ENCODE results near the gene PPP1R37. TPM values are rescaled to one million over a fixed set of nuclear protein-coding genes. Genes with fewer than 3 reads are reported as not detected.
A peak's percentile ranks its signal among the peaks of the same experiment; 100 is the strongest.

Gene PPP1R37
- total RNA-seq, 2 experiments from 2014 or later = 13.3 to 15.3 TPM

GRCh38 chr19:45078390-45079062 is 14.5 kb upstream of the PPP1R37 start:
- Mint-ChIP-seq H3K36me3 (peaks cover 27% of the 10 kb centered on the region), H3K4me3 (peak overlapping the region; percentile 96), H3K9me3 (no peaks in the 10 kb centered on the region), H3K27me3 (no peaks in the 10 kb centered on the region), H3K27ac (peak overlapping the region; percentile 48), H3K4me1 (peaks cover 36% of the 10 kb centered on the region)
- no peak for DNase-seq

GRCh38 chr19:45079063-45079910 is 13.7 kb upstream of the PPP1R37 start, which contains the start of gene GEMIN7:
Gene GEMIN7, plus strand, starts transcription at chr19:45079260. Its CDS starts 10,855 bp downstream, at chr19:45090115.
- peaks cover 36% of the 10 kb centered on the region for H3K4me1 Mint-ChIP-seq

GRCh38 chr19:45079911-45080370 is 13.0 kb upstream of the PPP1R37 start:
- H3K36me3 Mint-ChIP-seq = peaks cover 27% of the 10 kb centered on the region

More at GRCh38 chr19:45079063-45079910, 13.7 kb upstream of the PPP1R37 start, which contains the start of gene GEMIN7:
- peak within 1 kb of the TSS; percentile 89 for H3K27ac Mint-ChIP-seq
- no peaks in the 10 kb centered on the region for H3K9me3 Mint-ChIP-seq
- DNase-seq = peak; percentile 90
- H3K27me3 Mint-ChIP-seq = no peaks in the 10 kb centered on the region
- peak within 1 kb of the TSS; percentile 96 for H3K4me3 Mint-ChIP-seq
- peaks cover 27% of the 10 kb centered on the region for H3K36me3 Mint-ChIP-seq

GRCh38 chr19:45082170-45082569 is 10.8 kb upstream of the PPP1R37 start:
- DNase-seq = no peak
- Mint-ChIP-seq H3K36me3 (peaks cover 37% of the 10 kb centered on the region), H3K4me1 (peaks cover 37% of the 10 kb centered on the region), H3K9me3 (no peaks in the 10 kb centered on the region), H3K4me3 (peak overlapping the region; percentile 37), H3K27me3 (no peaks in the 10 kb centered on the region), H3K27ac (no peak overlapping the region)

More at GRCh38 chr19:45079911-45080370, 13.0 kb upstream of the PPP1R37 start:
- H3K4me1 Mint-ChIP-seq = peaks cover 32% of the 10 kb centered on the region
- H3K4me3 Mint-ChIP-seq = peak overlapping the region; percentile 96
- H3K27me3 Mint-ChIP-seq = no peaks in the 10 kb centered on the region
- H3K9me3 Mint-ChIP-seq = no peaks in the 10 kb centered on the region
- DNase-seq = no peak
- H3K27ac Mint-ChIP-seq = peak overlapping the region; percentile 89

- no peaks in the 10 kb centered on the region for H3K27me3 Mint-ChIP-seq
- peaks cover 33% of the 10 kb centered on the region for H3K4me1 Mint-ChIP-seq
These were observed 6.5 kb upstream of the PPP1R37 start for GRCh38 chr19:45086480-45086879.

GRCh38 chr19:45087531-45087930 is 5.4 kb upstream of the PPP1R37 start:
- H3K9me3 Mint-ChIP-seq = peaks cover 2% of the 10 kb centered on the region
- no peaks in the 10 kb centered on the region for H3K27me3 Mint-ChIP-seq
- peak overlapping the region; percentile 94 for H3K27ac Mint-ChIP-seq
- H3K4me1 Mint-ChIP-seq = peaks cover 30% of the 10 kb centered on the region
- H3K4me3 Mint-ChIP-seq = peak overlapping the region; percentile 67
- peaks cover 35% of the 10 kb centered on the region for H3K36me3 Mint-ChIP-seq
- DNase-seq = peak; percentile 55

More at GRCh38 chr19:45086480-45086879, 6.5 kb upstream of the PPP1R37 start:
- Mint-ChIP-seq H3K4me3 (no peak overlapping the region), H3K9me3 (peaks cover 2% of the 10 kb centered on the region), H3K27ac (peak overlapping the region; percentile 21), H3K36me3 (peaks cover 34% of the 10 kb centered on the region)
- DNase-seq = no peak

- Mint-ChIP-seq H3K4me3 (no peak overlapping the region), H3K9me3 (peaks cover 2% of the 10 kb centered on the region), H3K36me3 (peaks cover 47% of the 10 kb centered on the region), H3K27me3 (no peaks in the 10 kb centered on the region), H3K27ac (no peak overlapping the region), H3K4me1 (peaks cover 45% of the 10 kb centered on the region)
- DNase-seq = no peak
These were observed 2.9 kb upstream of the PPP1R37 start for GRCh38 chr19:45090034-45090433.

GRCh38 chr19:45090606-45091005 is 2.4 kb upstream of the PPP1R37 start:
- H3K4me3 Mint-ChIP-seq = no peak overlapping the region

GRCh38 chr19:45091031-45091923 is 1.7 kb upstream of the PPP1R37 start:
- H3K27ac Mint-ChIP-seq = peak overlapping the region; percentile 99
- DNase-seq = peak; percentile 91
- H3K9me3 Mint-ChIP-seq = peaks cover 2% of the 10 kb centered on the region
- H3K4me1 Mint-ChIP-seq = peaks cover 50% of the 10 kb centered on the region
- peak overlapping the region; percentile 87 for H3K4me3 Mint-ChIP-seq
- peaks cover 40% of the 10 kb centered on the region for H3K36me3 Mint-ChIP-seq
- H3K27me3 Mint-ChIP-seq = no peaks in the 10 kb centered on the region

More at GRCh38 chr19:45090606-45091005, 2.4 kb upstream of the PPP1R37 start:
- DNase-seq = no peak
- Mint-ChIP-seq H3K4me1 (peaks cover 45% of the 10 kb centered on the region), H3K9me3 (peaks cover 2% of the 10 kb centered on the region), H3K27ac (no peak overlapping the region), H3K27me3 (no peaks in the 10 kb centered on the region), H3K36me3 (peaks cover 43% of the 10 kb centered on the region)

GRCh38 chr19:45094137-45094536 is 1.2 kb downstream of the PPP1R37 start:
- H3K4me3 Mint-ChIP-seq = peak overlapping the region; percentile 87
- peaks cover 2% of the 10 kb centered on the region for H3K9me3 Mint-ChIP-seq
- H3K36me3 Mint-ChIP-seq = peaks cover 29% of the 10 kb centered on the region
- peaks cover 61% of the 10 kb centered on the region for H3K4me1 Mint-ChIP-seq
- no peaks in the 10 kb centered on the region for H3K27me3 Mint-ChIP-seq
- peak overlapping the region; percentile 71 for H3K27ac Mint-ChIP-seq
- DNase-seq = no peak

- no peaks in the 10 kb centered on the region for H3K27me3 Mint-ChIP-seq
- DNase-seq = no peak
- H3K9me3 Mint-ChIP-seq = peaks cover 2% of the 10 kb centered on the region
- H3K27ac Mint-ChIP-seq = peak overlapping the region; percentile 38
- peak overlapping the region; percentile 87 for H3K4me3 Mint-ChIP-seq
- peaks cover 64% of the 10 kb centered on the region for H3K4me1 Mint-ChIP-seq
- H3K36me3 Mint-ChIP-seq = peaks cover 29% of the 10 kb centered on the region
These were observed 1.7 kb downstream of the PPP1R37 start for GRCh38 chr19:45094707-45095106.

GRCh38 chr19:45095496-45096413 is 2.8 kb downstream of the PPP1R37 start:
- Mint-ChIP-seq H3K27ac (peak overlapping the region; percentile 28), H3K36me3 (peaks cover 29% of the 10 kb centered on the region), H3K9me3 (peaks cover 2% of the 10 kb centered on the region), H3K4me1 (peaks cover 64% of the 10 kb centered on the region), H3K4me3 (no peak overlapping the region), H3K27me3 (no peaks in the 10 kb centered on the region)
- no peak for DNase-seq

GRCh38 chr19:45096700-45097099 is 3.7 kb downstream of the PPP1R37 start:
- Mint-ChIP-seq H3K27ac (peak overlapping the region; percentile 9), H3K4me1 (peaks cover 66% of the 10 kb centered on the region), H3K36me3 (peaks cover 22% of the 10 kb centered on the region)

More at GRCh38 chr19:45096700-45097099, 3.7 kb downstream of the PPP1R37 start:
- H3K9me3 Mint-ChIP-seq = no peaks in the 10 kb centered on the region
- H3K4me3 Mint-ChIP-seq = no peak overlapping the region
- H3K27me3 Mint-ChIP-seq = no peaks in the 10 kb centered on the region
- no peak for DNase-seq

All from activated naive CD8-positive, alpha-beta T cell treated with anti-CD3 and anti-CD28 coated beads for 36 hours (primary cell).